SU-DHL-6 (cell line): ENCODE measurements around the gene MMP24.
A peak's percentile ranks its signal among the peaks of the same experiment; 100 is the strongest.

Experiments used
- H2AFZ ChIP-seq: fragments of 200-600 bp; sonication (generic); 2 replicates; pipeline ENCODE4 v1.6.1; 2014; ENCODE audit warnings: low read depth, mild to moderate bottlenecking, moderate library complexity, mixed read lengths, antibody characterized with exemption, low read length; ENCODE audit not compliant: severe bottlenecking
- H3F3A ChIP-seq: fragments of 200-600 bp; shearing (Covaris generic); 2 replicates; pipeline ENCODE4 v1.6.0; 2016; ENCODE audit warnings: antibody characterized with exemption, mild to moderate bottlenecking; ENCODE audit not compliant: insufficient read depth
- H3K27ac ChIP-seq: fragments of 200-600 bp; sonication (generic); 2 replicates; pipeline ENCODE4 v1.5.1; 2016; ENCODE audit warnings: low read depth, mild to moderate bottlenecking, low read length, moderate library complexity, mixed read lengths
- H3K27me3 ChIP-seq: fragments of 200-600 bp; sonication (generic), shearing (Covaris generic); 2 replicates; pipeline ENCODE4 v1.6.0; 2014; ENCODE audit warnings: mild to moderate bottlenecking, low read length
- H3K36me3 ChIP-seq: fragments of 200-600 bp; sonication (generic); 2 replicates; pipeline ENCODE4 v1.6.1; 2014; ENCODE audit warnings: mild to moderate bottlenecking, low read length, mixed read lengths
- H3K4me2 ChIP-seq: fragments of 300-600, 200-600 bp; shearing (Covaris generic), sonication (generic); 2 replicates; pipeline ENCODE4 v1.6.0; 2014; ENCODE audit warnings: low read length, low read depth, mild to moderate bottlenecking; ENCODE audit not compliant: poor library complexity, severe bottlenecking
- H3K4me3 ChIP-seq: fragments of 200-600 bp; sonication (generic); 2 replicates; pipeline ENCODE4 v1.5.1; 2014; ENCODE audit warnings: antibody characterized with exemption, low read length, mild to moderate bottlenecking, mixed read lengths; ENCODE audit not compliant: insufficient read depth, poor library complexity, severe bottlenecking
- H3K79me2 ChIP-seq: fragments of 200-600 bp; sonication (generic); 2 replicates; pipeline ENCODE4 v1.6.1; 2014; ENCODE audit warnings: mild to moderate bottlenecking, low read length, moderate library complexity; ENCODE audit not compliant: insufficient read depth
- H3K9ac ChIP-seq: fragments of 200-600 bp; sonication (generic); 2 replicates; pipeline ENCODE4 v1.7.0; 2014; ENCODE audit warnings: mild to moderate bottlenecking, low read length
- H3K9me2 ChIP-seq: fragments of 200-600 bp; sonication (generic); replicated peaks from 2 replicates; pipeline ENCODE4 v1.6.1; 2014; ENCODE audit warnings: low read length; ENCODE audit not compliant: insufficient read depth
- H3K9me3 ChIP-seq: fragments of 200-600 bp; sonication (generic); 2 replicates; pipeline ENCODE4 v1.6.1; 2014; ENCODE audit warnings: low read length, mixed read lengths; ENCODE audit not compliant: insufficient read depth
- H4K20me1 ChIP-seq: fragments of 200-600 bp; sonication (generic); 2 replicates; pipeline ENCODE4 v1.6.1; 2014; ENCODE audit warnings: low read depth, mild to moderate bottlenecking, antibody characterized with exemption, low read length, moderate library complexity, mixed read lengths
- EZH2phosphoT487 ChIP-seq: fragments of 200-600 bp; sonication (generic), shearing (Covaris generic); conservative IDR thresholded peaks from 2 replicates; pipeline ENCODE4 v1.6.1; 2018; ENCODE audit warnings: mild to moderate bottlenecking, antibody characterized with exemption, low read length, moderate library complexity, mixed read lengths
- TF ChIP-seq, protein P1 (sequence below): fragments of 200-600 bp; sonication (generic); IDR thresholded peaks from one replicate; pipeline ENCODE4 v1.5.1; 2017; ENCODE audit warnings: antibody characterized with exemption, mild to moderate bottlenecking, low read length, moderate library complexity; ENCODE audit not compliant: insufficient read depth, poor library complexity, severe bottlenecking

MMP24 gene

DNA sequence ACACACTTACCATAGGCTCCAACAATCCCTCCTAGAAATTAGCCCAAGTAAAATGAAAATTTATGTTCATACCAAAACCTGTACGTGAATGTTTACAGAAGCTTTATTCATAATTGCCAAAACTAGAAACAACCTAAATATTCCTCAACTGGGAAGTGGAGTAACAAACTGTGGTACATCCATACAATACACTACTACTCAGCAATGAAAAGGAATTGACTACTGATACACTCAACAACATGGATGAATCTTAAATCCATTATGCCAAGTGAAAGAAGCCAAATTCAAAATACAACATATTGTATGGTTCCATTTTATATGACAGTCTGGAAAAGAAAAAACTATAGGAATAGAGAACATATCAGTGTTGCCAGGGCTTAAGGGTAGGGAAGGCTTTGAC lies 19.7 kb upstream of the MMP24 start:
- no peak overlapping the region for H3K9ac ChIP-seq
- H3K4me3 ChIP-seq, result no peak overlapping the region
- H3K9me2 ChIP-seq, result no peaks in the 10 kb centered on the region
- H3K27ac ChIP-seq, result no peak overlapping the region
- H3K4me2 ChIP-seq, result no peak overlapping the region
- no peaks in the 10 kb centered on the region for H4K20me1 ChIP-seq
- TF ChIP-seq, protein P1, sequence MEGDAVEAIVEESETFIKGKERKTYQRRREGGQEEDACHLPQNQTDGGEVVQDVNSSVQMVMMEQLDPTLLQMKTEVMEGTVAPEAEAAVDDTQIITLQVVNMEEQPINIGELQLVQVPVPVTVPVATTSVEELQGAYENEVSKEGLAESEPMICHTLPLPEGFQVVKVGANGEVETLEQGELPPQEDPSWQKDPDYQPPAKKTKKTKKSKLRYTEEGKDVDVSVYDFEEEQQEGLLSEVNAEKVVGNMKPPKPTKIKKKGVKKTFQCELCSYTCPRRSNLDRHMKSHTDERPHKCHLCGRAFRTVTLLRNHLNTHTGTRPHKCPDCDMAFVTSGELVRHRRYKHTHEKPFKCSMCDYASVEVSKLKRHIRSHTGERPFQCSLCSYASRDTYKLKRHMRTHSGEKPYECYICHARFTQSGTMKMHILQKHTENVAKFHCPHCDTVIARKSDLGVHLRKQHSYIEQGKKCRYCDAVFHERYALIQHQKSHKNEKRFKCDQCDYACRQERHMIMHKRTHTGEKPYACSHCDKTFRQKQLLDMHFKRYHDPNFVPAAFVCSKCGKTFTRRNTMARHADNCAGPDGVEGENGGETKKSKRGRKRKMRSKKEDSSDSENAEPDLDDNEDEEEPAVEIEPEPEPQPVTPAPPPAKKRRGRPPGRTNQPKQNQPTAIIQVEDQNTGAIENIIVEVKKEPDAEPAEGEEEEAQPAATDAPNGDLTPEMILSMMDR, result no peak
- no peak for TF ChIP-seq EZH2phosphoT487
- H3F3A ChIP-seq, result no peaks in the 10 kb centered on the region
- no peaks in the 10 kb centered on the region for H3K9me3 ChIP-seq
- H3K27me3 ChIP-seq, result no peaks in the 10 kb centered on the region
- no peaks in the 10 kb centered on the region for H3K79me2 ChIP-seq
- H2AFZ ChIP-seq, result no peak overlapping the region
- no peaks in the 10 kb centered on the region for H3K36me3 ChIP-seq

DNA sequence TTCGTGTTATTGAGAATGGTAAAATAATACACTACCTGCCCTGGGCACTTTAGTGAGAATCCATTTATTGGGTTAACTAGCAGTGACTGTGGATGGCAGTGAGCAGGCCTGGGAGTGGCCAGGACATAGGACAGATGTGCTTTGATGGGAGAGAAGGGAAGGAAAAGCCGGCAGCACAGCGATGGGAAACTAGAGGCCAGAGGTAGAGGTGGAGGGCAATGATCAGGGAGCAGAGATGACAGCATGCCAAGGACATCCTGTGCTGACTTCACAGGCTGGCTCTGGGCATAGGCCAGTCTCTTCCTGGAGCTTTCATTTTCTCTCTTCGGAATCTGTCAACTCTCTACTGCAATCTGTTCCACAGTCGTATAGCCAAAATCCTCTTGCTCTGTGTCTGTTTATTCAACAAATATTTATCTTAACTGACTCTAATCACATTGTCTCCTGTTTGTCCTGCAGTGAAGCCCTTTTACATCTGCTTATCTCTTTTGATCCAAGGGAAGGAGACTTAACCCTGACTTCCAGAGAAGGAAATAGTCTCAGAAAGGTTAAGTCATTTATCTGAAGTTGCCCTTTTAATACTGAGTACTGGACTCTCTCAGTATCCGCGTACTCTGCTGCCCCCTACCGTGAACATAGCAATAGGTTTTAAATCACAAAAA lies 18.4 kb upstream of the MMP24 start:
- H3K27me3 ChIP-seq, result no peaks in the 10 kb centered on the region
- H3K79me2 ChIP-seq, result no peaks in the 10 kb centered on the region
- no peak overlapping the region for H2AFZ ChIP-seq
- no peak overlapping the region for H3K4me3 ChIP-seq
- no peaks in the 10 kb centered on the region for H3K9me2 ChIP-seq
- no peaks in the 10 kb centered on the region for H3K9me3 ChIP-seq
- no peak overlapping the region for H3K4me2 ChIP-seq
- TF ChIP-seq, protein P1, result peak; percentile 81
- no peak for TF ChIP-seq EZH2phosphoT487
- no peaks in the 10 kb centered on the region for H3K36me3 ChIP-seq
- no peak overlapping the region for H3K9ac ChIP-seq
- no peak overlapping the region for H3K27ac ChIP-seq
- no peaks in the 10 kb centered on the region for H3F3A ChIP-seq
- no peaks in the 10 kb centered on the region for H4K20me1 ChIP-seq

DNA sequence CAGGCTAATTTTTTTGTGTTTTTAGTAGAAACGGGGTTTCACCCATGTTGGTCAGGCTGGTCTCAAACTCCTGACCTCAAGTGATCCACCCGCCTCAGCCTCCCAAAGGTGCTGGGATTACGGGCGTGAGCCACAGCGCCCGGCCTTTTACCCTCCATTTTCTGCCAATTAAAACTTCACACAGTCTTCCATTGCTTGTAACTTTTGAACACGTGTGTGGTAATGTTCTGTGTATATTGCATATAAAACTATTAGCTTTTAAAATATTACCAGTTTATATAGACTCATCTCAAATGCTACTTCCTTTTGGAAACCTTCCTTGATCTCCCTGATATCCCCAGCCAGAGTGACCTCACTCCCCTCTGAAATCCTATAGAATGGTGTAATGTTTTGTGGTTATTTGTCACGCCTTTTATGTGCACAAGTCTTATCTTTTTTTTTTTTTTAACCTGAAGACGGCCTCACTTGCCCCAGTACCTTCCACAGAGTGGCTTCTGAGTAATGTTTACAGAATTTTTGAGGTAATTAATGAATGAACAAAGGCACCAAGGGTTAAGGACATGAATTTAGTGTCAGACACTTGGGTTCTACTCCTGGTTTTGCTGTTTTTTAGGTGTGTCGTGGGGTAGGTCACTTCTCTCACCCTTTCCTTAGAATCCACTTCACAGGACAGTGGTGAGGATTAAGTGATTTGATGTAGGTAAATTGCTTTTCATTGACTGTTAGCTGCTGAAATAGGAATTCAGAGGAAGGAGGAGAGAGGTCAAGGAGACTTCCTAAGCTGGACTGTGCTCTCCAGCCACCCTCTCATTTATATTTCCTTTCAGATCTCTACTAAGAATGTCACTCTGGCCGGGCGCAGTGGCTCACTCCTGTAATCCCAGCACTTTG lies 11.2 kb upstream of the MMP24 start:
- 0 out of 2 replicates have a peak, but pooled peaks cover 3% of the 10 kb centered on the region for H4K20me1 ChIP-seq
- no peak overlapping the region for H3K4me2 ChIP-seq
- TF ChIP-seq, protein P1, result no peak
- no peak for TF ChIP-seq EZH2phosphoT487
- no peaks in the 10 kb centered on the region for H3K79me2 ChIP-seq
- no peaks in the 10 kb centered on the region for H3K27me3 ChIP-seq
- H3K9me3 ChIP-seq, result no peaks in the 10 kb centered on the region
- H3K27ac ChIP-seq, result no peak overlapping the region
- no peaks in the 10 kb centered on the region for H3F3A ChIP-seq
- no peak overlapping the region for H2AFZ ChIP-seq
- H3K4me3 ChIP-seq, result no peak overlapping the region
- no peak overlapping the region for H3K9ac ChIP-seq
- H3K36me3 ChIP-seq, result no peaks in the 10 kb centered on the region
- no peaks in the 10 kb centered on the region for H3K9me2 ChIP-seq
